GM12878 (cell line): ENCODE measurements around the gene ALKBH2.

Experiments
- ATF3 ChIP-seq: IDR thresholded peaks from 2 replicates; pipeline ENCODE4 v1.6.1; 2011; ENCODE audit warnings: low read depth, mild to moderate bottlenecking, low read length, moderate library complexity, borderline replicate concordance; ENCODE audit errors: extremely low read depth
- BCLAF1 ChIP-seq: fragments of 450-650 bp; IDR thresholded peaks from 2 replicates; pipeline ENCODE4 v1.6.1; 2017; ENCODE audit warnings: antibody characterized with exemption, mild to moderate bottlenecking, moderate library complexity
- CHD1 ChIP-seq: IDR thresholded peaks from 2 replicates; pipeline ENCODE4 v1.6.1; 2012; ENCODE audit warnings: low read depth, low read length, improper control_type of control experiment
- CREB1 ChIP-seq: IDR thresholded peaks from 2 replicates; pipeline ENCODE4 v1.6.1; 2012; ENCODE audit warnings: low read depth, mild to moderate bottlenecking, inconsistent platforms
- CTCF ChIP-seq, 3 experiments: IDR thresholded peaks in 2 of 3; conservative IDR thresholded peaks in 1 of 3; 2 replicates each; pipeline ENCODE4 v1.5.1; 2011; ENCODE audit warnings: low read depth in 3 of 3, low read length in 3 of 3, mild to moderate bottlenecking in 3 of 3, control low read depth in 2 of 3, moderate library complexity in 2 of 3, inconsistent platforms in 1 of 3, mixed read lengths in 1 of 3; ENCODE audit not compliant: control insufficient read depth in 2 of 3, insufficient read depth in 1 of 3; ENCODE audit errors: extremely low read depth in 1 of 3
- DPF2 ChIP-seq: fragments of 450-650 bp; IDR thresholded peaks from 2 replicates; pipeline ENCODE4 v1.6.1; 2017; ENCODE audit warnings: mild to moderate bottlenecking
- ELK1 ChIP-seq: IDR thresholded peaks from 2 replicates; pipeline ENCODE4 v1.6.1; 2012; ENCODE audit warnings: low read depth, low read length, improper control_type of control experiment
- JUNB ChIP-seq: IDR thresholded peaks from 2 replicates; pipeline ENCODE4 v1.6.1; 2016; ENCODE audit warnings: antibody characterized with exemption, mild to moderate bottlenecking
- MYC ChIP-seq: IDR thresholded peaks from 2 replicates; pipeline ENCODE4 v1.6.1; 2011; ENCODE audit warnings: mild to moderate bottlenecking, low read length, moderate library complexity, inconsistent platforms; ENCODE audit not compliant: insufficient read depth, insufficient replicate concordance, insufficient read length, severe bottlenecking
- POLR2A ChIP-seq: IDR thresholded peaks from 2 replicates; pipeline ENCODE4 v1.6.1; 2011; ENCODE audit warnings: low read depth, mild to moderate bottlenecking, low read length
- POLR2AphosphoS5 ChIP-seq: IDR thresholded peaks from 2 replicates; pipeline ENCODE4 v1.6.1; 2011; ENCODE audit warnings: mild to moderate bottlenecking, low read length, inconsistent platforms
- ZNF274 ChIP-seq: IDR thresholded peaks from one replicate; pipeline ENCODE4 v1.8.0; 2011; ENCODE audit not compliant: insufficient read length, insufficient read depth

- TF ChIP-seq ATF3 = no peak
- TF ChIP-seq CTCF (IDR thresholded peaks at IDR 0.05 in 2 of 3, conservative IDR thresholded peaks at IDR 0.05 in 1 of 3; ENCODE audit: control insufficient read depth in 2 of 3, extremely low read depth in 1 of 3, insufficient read depth in 1 of 3, low read depth in 3 of 3, low read length in 3 of 3) = no peak
- TF ChIP-seq POLR2A = no peak
- TF ChIP-seq POLR2AphosphoS5 = no peak
- no peak for TF ChIP-seq MYC
- TF ChIP-seq JUNB = no peak
- no peak for TF ChIP-seq DPF2
- no peak for TF ChIP-seq ZNF274
- no peak for TF ChIP-seq ELK1
- no peak for TF ChIP-seq CHD1
- no peak for TF ChIP-seq BCLAF1
- no peak for TF ChIP-seq CREB1
These were observed 35.9 kb downstream of the ALKBH2 start for GRCh38 chr12:109057376-109057775.
